ENCODE data around the gene RNF26. TPM values are rescaled to one million over a fixed set of nuclear protein-coding genes. Genes with fewer than 3 reads are reported as not detected.

The RNF26 gene
- total RNA-seq, 1 experiment from 2014 or later = 45.6 TPM

DNA sequence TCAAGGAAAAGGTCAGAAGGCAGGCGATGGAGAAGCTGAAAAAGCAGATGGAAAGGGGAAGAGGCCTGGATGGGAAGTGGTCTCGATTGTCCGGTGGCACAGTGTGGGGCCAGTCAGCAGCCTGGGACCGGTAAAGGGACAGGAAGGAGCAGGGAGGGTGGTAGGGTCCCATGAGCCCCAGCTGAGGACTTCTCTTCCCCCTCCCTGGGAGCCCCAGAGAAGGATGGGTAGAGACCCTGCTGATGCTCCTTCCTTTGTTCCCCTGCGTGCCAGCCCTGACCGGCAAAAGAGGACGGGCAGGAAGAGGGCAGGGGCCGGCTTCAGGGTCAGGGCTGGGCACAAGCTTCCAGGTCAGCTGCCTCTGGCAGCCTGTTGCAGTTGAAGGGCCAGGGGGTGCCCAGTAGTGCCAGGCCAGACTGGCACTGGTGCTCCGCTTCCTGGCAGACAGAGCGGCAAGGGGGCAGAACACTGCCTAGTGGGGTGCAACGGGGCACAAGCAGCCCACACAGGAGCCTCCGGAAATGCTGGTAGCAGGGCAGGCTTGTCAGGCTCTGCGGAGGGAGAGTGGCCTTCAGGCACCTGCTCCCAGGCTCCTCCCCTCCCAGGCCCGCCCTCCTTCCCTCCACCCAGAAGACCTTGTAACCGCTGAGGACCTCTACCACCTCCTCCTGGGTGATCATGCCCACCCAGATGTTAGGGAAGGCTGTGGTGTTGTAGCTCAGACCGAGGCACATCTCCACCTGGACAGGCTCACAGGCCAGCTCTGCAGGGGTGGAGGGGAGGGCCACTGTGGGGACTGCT, 7.1 kb downstream of the RNF26 start:
- Histone ChIP-seq H3K9me2 (ENCODE audit: insufficient read depth) (no peaks in the 10 kb centered on the region), H3K9ac (ENCODE audit: low read length) (no peak overlapping the region), H3K4me2 (ENCODE audit: low read length) (no peak overlapping the region), H3K4me3 (replicated peaks in 1 of 2; ENCODE audit: low read depth in 1 of 2, low read length in 2 of 2) (no peak overlapping the region), H3K36me3 (ENCODE audit: control insufficient read depth in 1 of 2, insufficient read depth in 2 of 2, low read length in 2 of 2) (peaks cover 0 to 9% of the 10 kb centered on the region in 2 experiments; a peak in 1 of 4 replicates), H3K79me2 (ENCODE audit: insufficient read depth, low read length) (peaks cover 10% of the 10 kb centered on the region), H3K27ac (ENCODE audit: low read depth, low read length) (no peak overlapping the region), H2AFZ (ENCODE audit: low read depth, low read length, poor library complexity, severe bottlenecking) (no peak overlapping the region), H3K27me3 (ENCODE audit: insufficient read depth, low read length) (no peaks in the 10 kb centered on the region), H3K9me3 (ENCODE audit: control insufficient read depth in 1 of 2, insufficient read depth in 1 of 2, low read depth in 1 of 2, low read length in 2 of 2) (no peaks in the 10 kb centered on the region), H3K4me1 (ENCODE audit: control insufficient read depth in 1 of 2, insufficient read depth in 2 of 2, low read length in 2 of 2) (peaks cover 0 to 34% of the 10 kb centered on the region in 2 experiments; a peak in 3 of 4 replicates), H4K20me1 (ENCODE audit: insufficient read depth) (no peaks in the 10 kb centered on the region)
- CTCF ChIA-PET = interaction anchor here (1.2 to 1.6 kb wide), 4 partner anchors 13 to 135 kb away, joined by 4 to 10 read pairs (median 8); partner anchors contain the start of gene CBL
- DNase-seq (ENCODE audit: low read depth, low spot score) (no peak), ATAC-seq (no peak)
- BruUV-seq (replicated peaks) = no TSS peak
- intact Hi-C loops (cut with micrococcal nuclease) = no loop called here
- RAD21 ChIA-PET (ENCODE audit: low non-redundant PET in 1 of 2, low total read pairs in 2 of 2, uncharacterized antibody in 2 of 2, unreplicated experiment in 2 of 2) = no interaction called here
- POLR2A ChIA-PET = no interaction called here
- TF ChIP-seq, protein P1, sequence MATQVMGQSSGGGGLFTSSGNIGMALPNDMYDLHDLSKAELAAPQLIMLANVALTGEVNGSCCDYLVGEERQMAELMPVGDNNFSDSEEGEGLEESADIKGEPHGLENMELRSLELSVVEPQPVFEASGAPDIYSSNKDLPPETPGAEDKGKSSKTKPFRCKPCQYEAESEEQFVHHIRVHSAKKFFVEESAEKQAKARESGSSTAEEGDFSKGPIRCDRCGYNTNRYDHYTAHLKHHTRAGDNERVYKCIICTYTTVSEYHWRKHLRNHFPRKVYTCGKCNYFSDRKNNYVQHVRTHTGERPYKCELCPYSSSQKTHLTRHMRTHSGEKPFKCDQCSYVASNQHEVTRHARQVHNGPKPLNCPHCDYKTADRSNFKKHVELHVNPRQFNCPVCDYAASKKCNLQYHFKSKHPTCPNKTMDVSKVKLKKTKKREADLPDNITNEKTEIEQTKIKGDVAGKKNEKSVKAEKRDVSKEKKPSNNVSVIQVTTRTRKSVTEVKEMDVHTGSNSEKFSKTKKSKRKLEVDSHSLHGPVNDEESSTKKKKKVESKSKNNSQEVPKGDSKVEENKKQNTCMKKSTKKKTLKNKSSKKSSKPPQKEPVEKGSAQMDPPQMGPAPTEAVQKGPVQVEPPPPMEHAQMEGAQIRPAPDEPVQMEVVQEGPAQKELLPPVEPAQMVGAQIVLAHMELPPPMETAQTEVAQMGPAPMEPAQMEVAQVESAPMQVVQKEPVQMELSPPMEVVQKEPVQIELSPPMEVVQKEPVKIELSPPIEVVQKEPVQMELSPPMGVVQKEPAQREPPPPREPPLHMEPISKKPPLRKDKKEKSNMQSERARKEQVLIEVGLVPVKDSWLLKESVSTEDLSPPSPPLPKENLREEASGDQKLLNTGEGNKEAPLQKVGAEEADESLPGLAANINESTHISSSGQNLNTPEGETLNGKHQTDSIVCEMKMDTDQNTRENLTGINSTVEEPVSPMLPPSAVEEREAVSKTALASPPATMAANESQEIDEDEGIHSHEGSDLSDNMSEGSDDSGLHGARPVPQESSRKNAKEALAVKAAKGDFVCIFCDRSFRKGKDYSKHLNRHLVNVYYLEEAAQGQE (IDR thresholded peaks at IDR 0.05; ENCODE audit: low read depth) = no peak
- TF ChIP-seq YY1 (IDR thresholded peaks at IDR 0.05; ENCODE audit: extremely low read depth, insufficient replicate concordance, low read depth, low read length) (no peak), SP1 (IDR thresholded peaks at IDR 0.05; ENCODE audit: low read depth) (no peak), CEBPB (IDR thresholded peaks at IDR 0.05; ENCODE audit: low read depth) (no peak), POLR2AphosphoS5 (IDR thresholded peaks at IDR 0.05; ENCODE audit: low read depth, low read length) (no peak), CBX3 (IDR thresholded peaks at IDR 0.05; ENCODE audit: low read depth) (no peak), JUND (IDR thresholded peaks at IDR 0.05) (no peak), ZFX (IDR thresholded peaks at IDR 0.05) (no peak), RAD21 (IDR thresholded peaks at IDR 0.05; ENCODE audit: low read depth) (no peak), ELF1 (IDR thresholded peaks at IDR 0.05; ENCODE audit: borderline replicate concordance, low read depth) (no peak), FOSL1 (IDR thresholded peaks at IDR 0.05; ENCODE audit: low read depth) (no peak), POLR2A (IDR thresholded peaks at IDR 0.05; ENCODE audit: borderline replicate concordance, extremely low read depth, insufficient read depth, insufficient read length) (no peak), EZH2phosphoT487 (IDR thresholded peaks at IDR 0.05; ENCODE audit: borderline replicate concordance) (no peak), EGR1 (IDR thresholded peaks at IDR 0.05; ENCODE audit: low read depth) (no peak), SRF (IDR thresholded peaks at IDR 0.05; ENCODE audit: low read depth) (no peak)
- TF ChIP-seq, protein P2, sequence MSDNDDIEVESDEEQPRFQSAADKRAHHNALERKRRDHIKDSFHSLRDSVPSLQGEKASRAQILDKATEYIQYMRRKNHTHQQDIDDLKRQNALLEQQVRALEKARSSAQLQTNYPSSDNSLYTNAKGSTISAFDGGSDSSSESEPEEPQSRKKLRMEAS (IDR thresholded peaks at IDR 0.05) = no peak
- TF ChIP-seq, protein P3, sequence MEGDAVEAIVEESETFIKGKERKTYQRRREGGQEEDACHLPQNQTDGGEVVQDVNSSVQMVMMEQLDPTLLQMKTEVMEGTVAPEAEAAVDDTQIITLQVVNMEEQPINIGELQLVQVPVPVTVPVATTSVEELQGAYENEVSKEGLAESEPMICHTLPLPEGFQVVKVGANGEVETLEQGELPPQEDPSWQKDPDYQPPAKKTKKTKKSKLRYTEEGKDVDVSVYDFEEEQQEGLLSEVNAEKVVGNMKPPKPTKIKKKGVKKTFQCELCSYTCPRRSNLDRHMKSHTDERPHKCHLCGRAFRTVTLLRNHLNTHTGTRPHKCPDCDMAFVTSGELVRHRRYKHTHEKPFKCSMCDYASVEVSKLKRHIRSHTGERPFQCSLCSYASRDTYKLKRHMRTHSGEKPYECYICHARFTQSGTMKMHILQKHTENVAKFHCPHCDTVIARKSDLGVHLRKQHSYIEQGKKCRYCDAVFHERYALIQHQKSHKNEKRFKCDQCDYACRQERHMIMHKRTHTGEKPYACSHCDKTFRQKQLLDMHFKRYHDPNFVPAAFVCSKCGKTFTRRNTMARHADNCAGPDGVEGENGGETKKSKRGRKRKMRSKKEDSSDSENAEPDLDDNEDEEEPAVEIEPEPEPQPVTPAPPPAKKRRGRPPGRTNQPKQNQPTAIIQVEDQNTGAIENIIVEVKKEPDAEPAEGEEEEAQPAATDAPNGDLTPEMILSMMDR (IDR thresholded peaks at IDR 0.05 in 2 of 3, conservative IDR thresholded peaks at IDR 0.05 in 1 of 3; ENCODE audit: borderline replicate concordance in 1 of 3, insufficient read depth in 1 of 3, low read depth in 2 of 3, low read length in 2 of 3) = no peak
- TF ChIP-seq, protein P4, sequence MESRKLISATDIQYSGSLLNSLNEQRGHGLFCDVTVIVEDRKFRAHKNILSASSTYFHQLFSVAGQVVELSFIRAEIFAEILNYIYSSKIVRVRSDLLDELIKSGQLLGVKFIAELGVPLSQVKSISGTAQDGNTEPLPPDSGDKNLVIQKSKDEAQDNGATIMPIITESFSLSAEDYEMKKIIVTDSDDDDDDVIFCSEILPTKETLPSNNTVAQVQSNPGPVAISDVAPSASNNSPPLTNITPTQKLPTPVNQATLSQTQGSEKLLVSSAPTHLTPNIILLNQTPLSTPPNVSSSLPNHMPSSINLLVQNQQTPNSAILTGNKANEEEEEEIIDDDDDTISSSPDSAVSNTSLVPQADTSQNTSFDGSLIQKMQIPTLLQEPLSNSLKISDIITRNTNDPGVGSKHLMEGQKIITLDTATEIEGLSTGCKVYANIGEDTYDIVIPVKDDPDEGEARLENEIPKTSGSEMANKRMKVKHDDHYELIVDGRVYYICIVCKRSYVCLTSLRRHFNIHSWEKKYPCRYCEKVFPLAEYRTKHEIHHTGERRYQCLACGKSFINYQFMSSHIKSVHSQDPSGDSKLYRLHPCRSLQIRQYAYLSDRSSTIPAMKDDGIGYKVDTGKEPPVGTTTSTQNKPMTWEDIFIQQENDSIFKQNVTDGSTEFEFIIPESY (IDR thresholded peaks at IDR 0.05; ENCODE audit: extremely low read depth, insufficient replicate concordance, low read length) = no peak
- TF ChIP-seq, protein P5, sequence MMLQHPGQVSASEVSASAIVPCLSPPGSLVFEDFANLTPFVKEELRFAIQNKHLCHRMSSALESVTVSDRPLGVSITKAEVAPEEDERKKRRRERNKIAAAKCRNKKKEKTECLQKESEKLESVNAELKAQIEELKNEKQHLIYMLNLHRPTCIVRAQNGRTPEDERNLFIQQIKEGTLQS (IDR thresholded peaks at IDR 0.05) = no peak

Measured in HCT116 (cell line).